ENCODE data around the gene SNAPC2.
"Not testable (repeated sequence)": the region's sequence is repeated elsewhere in the genome, so short reads cannot be mapped to it uniquely, and the experiment has no call there.

SNAPC2 gene

GRCh38 chr19:7928741-7929701 is 8.9 kb downstream of the SNAPC2 start:
- no peaks in the 10 kb centered on the region for H3K27me3 ChIP-seq (ENCODE audit: insufficient read depth, poor library complexity, severe bottlenecking)
- peak in 1 of 2 experiments; percentile 73 for DNase-seq (ENCODE audit: low read depth in 1 of 2, low spot score in 1 of 2)
- H3K4me3 ChIP-seq (replicated peaks; ENCODE audit: insufficient read depth, low read length): no peak overlapping the region
- TF ChIP-seq REST (IDR thresholded peaks at IDR 0.05; ENCODE audit: insufficient replicate concordance, low read depth) (no peak), CTCF (IDR thresholded peaks at IDR 0.05; ENCODE audit: insufficient read depth, low read length) (peak; percentile 19), POLR2AphosphoS5 (IDR thresholded peaks at IDR 0.05; ENCODE audit: low read depth) (no peak), SPI1 (IDR thresholded peaks at IDR 0.05; ENCODE audit: borderline replicate concordance, low read depth) (no peak), GABPA (IDR thresholded peaks at IDR 0.05; ENCODE audit: low read depth) (no peak)
- no peak overlapping the region for H3K27ac ChIP-seq (replicated peaks)

- not testable (repeated sequence) for H3K27me3 ChIP-seq (ENCODE audit: insufficient read depth, poor library complexity, severe bottlenecking); H3K27ac ChIP-seq (replicated peaks); DNase-seq (ENCODE audit: low read depth in 1 of 2, low spot score in 1 of 2); H3K4me3 ChIP-seq (replicated peaks; ENCODE audit: insufficient read depth, low read length)
These were observed 9.9 kb downstream of the SNAPC2 start for GRCh38 chr19:7930030-7930429.

- H3K27ac ChIP-seq (replicated peaks): no peak overlapping the region
- H3K27me3 ChIP-seq (ENCODE audit: insufficient read depth, poor library complexity, severe bottlenecking): no peaks in the 10 kb centered on the region
- H3K4me3 ChIP-seq (replicated peaks; ENCODE audit: insufficient read depth, low read length): no peak overlapping the region
- TF ChIP-seq SPI1 (IDR thresholded peaks at IDR 0.05; ENCODE audit: borderline replicate concordance, low read depth) (no peak), POLR2AphosphoS5 (IDR thresholded peaks at IDR 0.05; ENCODE audit: low read depth) (no peak), REST (IDR thresholded peaks at IDR 0.05; ENCODE audit: insufficient replicate concordance, low read depth) (no peak), CTCF (IDR thresholded peaks at IDR 0.05; ENCODE audit: insufficient read depth, low read length) (no peak), GABPA (IDR thresholded peaks at IDR 0.05; ENCODE audit: low read depth) (no peak)
- no peak for DNase-seq (ENCODE audit: low read depth in 1 of 2, low spot score in 1 of 2)
These were observed 10.6 kb downstream of the SNAPC2 start for GRCh38 chr19:7930765-7931164.

GRCh38 chr19:7931221-7932061 is 11.3 kb downstream of the SNAPC2 start:
- Histone ChIP-seq H3K27ac (replicated peaks) (no peak overlapping the region), H3K4me3 (replicated peaks; ENCODE audit: insufficient read depth, low read length) (no peak overlapping the region), H3K27me3 (ENCODE audit: insufficient read depth, poor library complexity, severe bottlenecking) (no peaks in the 10 kb centered on the region)
- TF ChIP-seq REST (IDR thresholded peaks at IDR 0.05; ENCODE audit: insufficient replicate concordance, low read depth): no peak
- no peak for TF ChIP-seq CTCF (IDR thresholded peaks at IDR 0.05; ENCODE audit: insufficient read depth, low read length)
- TF ChIP-seq SPI1 (IDR thresholded peaks at IDR 0.05; ENCODE audit: borderline replicate concordance, low read depth): no peak
- TF ChIP-seq GABPA (IDR thresholded peaks at IDR 0.05; ENCODE audit: low read depth): no peak
- TF ChIP-seq POLR2AphosphoS5 (IDR thresholded peaks at IDR 0.05; ENCODE audit: low read depth): no peak
- no peak for DNase-seq (ENCODE audit: low read depth in 1 of 2, low spot score in 1 of 2)

Data from HL-60 (cell line).